DOHH2 (cell line): Measurements from ENCODE around the gene SUN3.

ENCODE experiments used
- CTCF ChIP-seq: fragments of 200-600 bp; sonication (generic); IDR thresholded peaks from one replicate; pipeline ENCODE4 v1.5.1; 2014; ENCODE audit warnings: antibody characterized with exemption, mild to moderate bottlenecking, low read depth, low read length; ENCODE audit not compliant: poor library complexity, severe bottlenecking
- EZH2phosphoT487 ChIP-seq: fragments of 200-600 bp; sonication (generic); IDR thresholded peaks from 2 replicates; pipeline ENCODE4 v1.6.1; 2017; ENCODE audit warnings: borderline replicate concordance, mild to moderate bottlenecking, antibody characterized with exemption, low read length, moderate library complexity, mixed read lengths

DNA sequence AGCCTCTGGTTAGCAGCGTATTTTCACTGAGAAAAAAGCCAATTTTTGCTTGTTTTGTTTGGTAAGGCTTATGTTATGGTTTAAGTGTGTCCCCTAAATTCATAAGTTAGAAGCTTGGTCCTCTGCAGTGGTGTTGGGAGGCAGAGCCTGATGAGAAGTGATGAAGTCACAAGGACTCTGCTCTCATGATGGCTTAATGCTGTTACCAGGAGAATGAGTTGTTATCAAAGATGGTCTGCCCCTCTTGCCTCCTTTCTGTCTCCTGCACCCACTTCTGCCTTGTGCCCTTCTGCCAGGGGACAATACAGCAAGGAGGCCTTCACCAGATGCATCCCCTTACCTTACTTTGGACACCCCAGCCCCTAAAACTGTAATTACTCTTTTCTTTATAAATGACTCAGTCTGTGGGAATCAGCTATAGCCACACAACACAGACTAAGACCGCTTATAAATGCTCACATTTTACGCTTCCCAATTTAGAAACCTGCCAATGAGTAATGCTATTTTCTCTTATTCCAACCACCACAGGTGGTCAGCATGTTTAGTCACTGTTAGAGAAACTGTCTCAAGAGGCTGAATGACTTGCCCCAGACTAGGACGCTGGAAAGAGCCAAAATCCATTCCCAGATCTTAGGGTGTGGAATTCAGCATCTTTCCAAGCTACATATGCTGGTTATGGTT lies 74.5 kb downstream of the SUN3 start:
- no peak for TF ChIP-seq CTCF
- TF ChIP-seq EZH2phosphoT487, result no peak
